ENCODE results near the gene CIROP.

The CIROP gene

DNA sequence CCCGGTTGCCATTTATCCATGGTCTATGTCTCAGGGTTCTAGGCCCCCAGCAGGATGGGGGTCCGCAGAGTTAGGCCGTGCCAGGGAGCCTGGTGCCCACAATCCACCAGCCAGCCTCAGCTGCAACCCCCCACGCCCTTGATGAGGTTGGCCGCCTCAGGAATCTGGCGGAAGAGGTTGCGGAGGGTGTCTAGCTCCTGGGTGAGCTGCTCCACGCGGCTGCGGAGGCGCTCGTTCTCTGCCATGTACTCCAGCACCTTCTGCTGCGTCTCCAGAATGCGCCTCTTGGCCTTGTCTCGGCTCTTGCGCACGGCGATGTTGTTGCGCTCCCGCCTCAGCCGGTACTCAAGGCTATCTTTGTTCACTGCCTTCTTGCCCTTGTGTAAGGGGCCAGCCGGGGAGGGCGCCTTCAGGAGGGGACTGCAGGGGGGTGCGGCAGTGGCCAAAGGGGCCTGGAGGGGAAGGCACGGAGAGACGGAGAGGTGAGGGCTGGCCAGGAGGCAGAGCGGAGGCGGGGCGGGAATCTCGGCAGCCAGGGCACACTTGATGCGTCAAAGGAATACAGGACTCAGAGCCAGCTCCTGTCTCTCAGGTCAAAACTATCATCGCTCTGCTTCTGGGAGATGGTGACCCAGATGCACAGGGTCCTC lies 12.7 kb upstream of the CIROP start:
- TF ChIP-seq, protein P1, sequence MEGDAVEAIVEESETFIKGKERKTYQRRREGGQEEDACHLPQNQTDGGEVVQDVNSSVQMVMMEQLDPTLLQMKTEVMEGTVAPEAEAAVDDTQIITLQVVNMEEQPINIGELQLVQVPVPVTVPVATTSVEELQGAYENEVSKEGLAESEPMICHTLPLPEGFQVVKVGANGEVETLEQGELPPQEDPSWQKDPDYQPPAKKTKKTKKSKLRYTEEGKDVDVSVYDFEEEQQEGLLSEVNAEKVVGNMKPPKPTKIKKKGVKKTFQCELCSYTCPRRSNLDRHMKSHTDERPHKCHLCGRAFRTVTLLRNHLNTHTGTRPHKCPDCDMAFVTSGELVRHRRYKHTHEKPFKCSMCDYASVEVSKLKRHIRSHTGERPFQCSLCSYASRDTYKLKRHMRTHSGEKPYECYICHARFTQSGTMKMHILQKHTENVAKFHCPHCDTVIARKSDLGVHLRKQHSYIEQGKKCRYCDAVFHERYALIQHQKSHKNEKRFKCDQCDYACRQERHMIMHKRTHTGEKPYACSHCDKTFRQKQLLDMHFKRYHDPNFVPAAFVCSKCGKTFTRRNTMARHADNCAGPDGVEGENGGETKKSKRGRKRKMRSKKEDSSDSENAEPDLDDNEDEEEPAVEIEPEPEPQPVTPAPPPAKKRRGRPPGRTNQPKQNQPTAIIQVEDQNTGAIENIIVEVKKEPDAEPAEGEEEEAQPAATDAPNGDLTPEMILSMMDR (IDR thresholded peaks at IDR 0.05; ENCODE audit: insufficient read depth, low read length, missing control alignments) = no peak
- POLR2A ChIA-PET = no interaction called here
- no peak for DNase-seq (ENCODE audit: low read depth, low spot score)
- CTCF ChIA-PET = interaction anchor here (0.7 to 20.1 kb wide), 6 partner anchors 12 to 183 kb away, joined by 3 to 1439 read pairs (median 5); partner anchors contain the start of gene SLC7A8
- no peak overlapping the region for H3K4me3 ChIP-seq (ENCODE audit: low read depth, low read length)

- CTCF ChIA-PET = interaction anchor here (0.6 to 20.1 kb wide), 8 partner anchors 18 to 130 kb away, joined by 4 to 1439 read pairs (median 70); partner anchors contain the start of genes ACIN1, C14orf119, CDH24 and SLC7A8
- no peak overlapping the region for H3K4me3 ChIP-seq (ENCODE audit: low read depth, low read length)
- no peak for DNase-seq (ENCODE audit: low read depth, low spot score)
- POLR2A ChIA-PET = interaction anchor here (1.4 kb wide), 1 partner anchor 20 kb away, joined by 6 read pairs; the partner anchor contains the start of gene C14orf119
- TF ChIP-seq, protein P1 (IDR thresholded peaks at IDR 0.05; ENCODE audit: insufficient read depth, low read length, missing control alignments) = no peak
Observed at GRCh38 chr14:23115918-23116317, 11.1 kb upstream of the CIROP start.

- POLR2A ChIA-PET = interaction anchor here (1.0 to 1.4 kb wide), 2 partner anchors 20 to 69 kb away, joined by 3 to 6 read pairs; partner anchors contain the start of genes C14orf119 and SLC7A8
- CTCF ChIA-PET = interaction anchor here (0.6 to 20.1 kb wide), 9 partner anchors 10 to 129 kb away, joined by 3 to 1439 read pairs (median 133); partner anchors contain the start of genes ACIN1, C14orf119, CDH24 and SLC7A8
- TF ChIP-seq, protein P1 (IDR thresholded peaks at IDR 0.05; ENCODE audit: insufficient read depth, low read length, missing control alignments) = no peak
- DNase-seq (ENCODE audit: low read depth, low spot score) = peak; percentile 97
- H3K4me3 ChIP-seq (ENCODE audit: low read depth, low read length) = 0 out of 2 replicates have a peak overlapping the region, but pooled peaks have one; percentile 20
Observed at GRCh38 chr14:23115039-23115731, 10.4 kb upstream of the CIROP start.

DNA sequence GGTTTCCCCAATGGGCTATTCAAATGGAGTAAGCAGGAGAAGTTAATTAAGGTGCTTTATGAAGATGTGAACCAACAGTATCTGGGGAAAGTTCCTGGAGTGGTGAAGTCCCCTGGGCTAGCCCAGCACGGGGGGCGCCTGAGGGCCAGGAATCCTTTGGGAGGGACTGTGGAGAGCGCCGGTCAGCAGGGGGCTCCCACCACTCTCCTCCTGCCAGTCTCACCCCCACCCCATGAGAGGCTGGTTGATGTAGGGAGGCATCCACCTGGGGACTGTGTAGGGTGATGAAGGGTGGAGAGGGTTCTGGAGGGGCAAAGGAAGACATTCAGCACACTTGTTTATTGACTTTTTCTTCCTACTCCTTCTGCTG lies 9.9 kb upstream of the CIROP start:
- POLR2A ChIA-PET = interaction anchor here (1.0 to 1.4 kb wide), 2 partner anchors 19 to 70 kb away, joined by 3 to 6 read pairs; partner anchors contain the start of genes C14orf119 and SLC7A8
- CTCF ChIA-PET = interaction anchor here (6.8 to 20.1 kb wide), 6 partner anchors 16 to 130 kb away, joined by 133 to 1439 read pairs (median 200); partner anchors contain the start of genes ACIN1, AJUBA, C14orf119 and CDH24
- TF ChIP-seq, protein P1 (IDR thresholded peaks at IDR 0.05; ENCODE audit: insufficient read depth, low read length, missing control alignments) = peak; percentile 7
- H3K4me3 ChIP-seq (ENCODE audit: low read depth, low read length) = no peak overlapping the region
- DNase-seq (ENCODE audit: low read depth, low spot score) = no peak

- ChIA-PET POLR2A (no interaction called here), CTCF (interaction anchor here (1.2 to 20.1 kb wide), 7 partner anchors 16 to 141 kb away, joined by 5 to 1439 read pairs (median 187); partner anchors contain the start of genes ACIN1, AJUBA, C14orf119 and CDH24)
- no peak for DNase-seq (ENCODE audit: low read depth, low spot score)
- H3K4me3 ChIP-seq (ENCODE audit: low read depth, low read length) = no peak overlapping the region
- TF ChIP-seq, protein P1 (IDR thresholded peaks at IDR 0.05; ENCODE audit: insufficient read depth, low read length, missing control alignments) = no peak
Observed at GRCh38 chr14:23114120-23114458, 9.3 kb upstream of the CIROP start.

Data from AG04449 (cell line).